NCI-H2081 (cell line): Measurements from ENCODE around the gene INPP4B.
"Not testable (repeated sequence)": the region's sequence is repeated elsewhere in the genome, so short reads cannot be mapped to it uniquely, and the experiment has no call there.

Experiments
- DNase-seq, 2 experiments: peaks; one replicate each; lab custom pipeline; 2025; lab: John Stamatoyannopoulos, UW

INPP4B gene

GRCh38 chr4:142824368-142824767, 21.7 kb downstream of the INPP4B start:
- no peak for DNase-seq

- DNase-seq = no peak
These were observed 22.3 kb downstream of the INPP4B start for GRCh38 chr4:142823796-142824195.

GRCh38 chr4:142818476-142818875, 27.6 kb downstream of the INPP4B start:
- DNase-seq = no peak

GRCh38 chr4:142818031-142818430, 28.1 kb downstream of the INPP4B start:
- no peak for DNase-seq

GRCh38 chr4:142817442-142817841, 28.7 kb downstream of the INPP4B start:
- no peak for DNase-seq

GRCh38 chr4:142815834-142816233, 30.3 kb downstream of the INPP4B start:
- no peak for DNase-seq

- DNase-seq = no peak
These were observed 32.7 kb downstream of the INPP4B start for GRCh38 chr4:142813388-142813787.

GRCh38 chr4:142812091-142812490, 34.0 kb downstream of the INPP4B start:
- no peak for DNase-seq

- DNase-seq = no peak
These were observed 35.1 kb downstream of the INPP4B start for GRCh38 chr4:142811034-142811433.

GRCh38 chr4:142809559-142809958, 36.5 kb downstream of the INPP4B start:
- no peak for DNase-seq

GRCh38 chr4:142803879-142804278, 42.2 kb downstream of the INPP4B start:
- DNase-seq = not testable (repeated sequence)

GRCh38 chr4:142801966-142802365, 44.1 kb downstream of the INPP4B start:
- DNase-seq = no peak

GRCh38 chr4:142781114-142781513, 65.0 kb downstream of the INPP4B start:
- no peak for DNase-seq

GRCh38 chr4:142778900-142779299, 67.2 kb downstream of the INPP4B start:
- no peak for DNase-seq

- DNase-seq = no peak
These were observed 67.7 kb downstream of the INPP4B start for GRCh38 chr4:142778430-142778829.

- no peak for DNase-seq
These were observed 68.9 kb downstream of the INPP4B start for GRCh38 chr4:142777045-142777743.

- no peak for DNase-seq
These were observed 70.1 kb downstream of the INPP4B start for GRCh38 chr4:142776026-142776425.

- no peak for DNase-seq
These were observed 72.6 kb downstream of the INPP4B start for GRCh38 chr4:142773505-142773904.

- DNase-seq = no peak
These were observed 83.8 kb downstream of the INPP4B start for GRCh38 chr4:142762280-142762679.

GRCh38 chr4:142752202-142752786, 93.8 kb downstream of the INPP4B start:
- no peak for DNase-seq

- DNase-seq = no peak
These were observed 102.8 kb downstream of the INPP4B start for GRCh38 chr4:142743121-142743825.

- no peak for DNase-seq
These were observed 104.1 kb downstream of the INPP4B start for GRCh38 chr4:142741995-142742394.

- DNase-seq = no peak
These were observed 117.9 kb downstream of the INPP4B start for GRCh38 chr4:142728233-142728632.
